Suprapubic skin (tissue), 4 donors: ENCODE results near the gene ZNF423. TPM values are rescaled to one million over a fixed set of nuclear protein-coding genes. Genes with fewer than 3 reads are reported as not detected.

ENCODE experiments used
- DNase-seq, 2 donors: peaks; one replicate each; pipeline ENCODE4 v3.0.0-alpha.2; 2019; ENCODE audit warnings: low spot score in 2 of 2
- H3K27ac ChIP-seq: fragments of 200-600 bp; sonication (generic); one replicate; pipeline ENCODE4 v1.5.1; 2019
- H3K27me3 ChIP-seq: fragments of 200-600 bp; sonication (generic); one replicate; pipeline ENCODE4 v1.5.1; 2019
- H3K36me3 ChIP-seq: fragments of 200-600 bp; sonication (generic); one replicate; pipeline ENCODE4 v1.5.1; 2019
- H3K4me1 ChIP-seq: fragments of 200-600 bp; sonication (generic); one replicate; pipeline ENCODE4 v1.5.1; 2019
- H3K4me3 ChIP-seq: fragments of 200-600 bp; sonication (generic); one replicate; pipeline ENCODE4 v1.5.1; 2019; ENCODE audit warnings: mild to moderate bottlenecking
- H3K9me3 ChIP-seq: fragments of 200-600 bp; sonication (generic); one replicate; pipeline ENCODE4 v1.5.1; 2019
- EP300 ChIP-seq: sonication (generic); formaldehyde crosslinking; IDR thresholded peaks from one replicate; pipeline ENCODE4 v1.6.1; 2017; ENCODE audit warnings: antibody characterized with exemption
- POLR2A ChIP-seq, 2 donors: fragments of 450-650 bp; IDR thresholded peaks; one replicate each; pipeline ENCODE4 v1.6.1; 2017; ENCODE audit warnings: antibody characterized with exemption in 2 of 2, mild to moderate bottlenecking in 2 of 2, moderate library complexity in 2 of 2
- POLR2AphosphoS5 ChIP-seq, 3 donors: sonication (generic); formaldehyde crosslinking; IDR thresholded peaks; one replicate each; pipeline ENCODE4 v1.6.1; 2017; ENCODE audit warnings: antibody characterized with exemption in 3 of 3
- WGBS: methylation state at CpG from one replicate; pipeline ENCODE4 v1.1.5; 2018; 5-methylcytosine and 5-hydroxymethylcytosine counted together
- total RNA-seq, 4 donors: library from RNA; depleted of rRNA; stranded (reverse); fragments of >200 nt; gene quantifications; one replicate each; pipeline ENCODE4 v1.1.0, GENCODE V29; 2016
- TF ChIP-seq, protein P1 (sequence below), 2 donors: fragments of 200-600 bp in 1 of 2; fragments of 450-650 bp in 1 of 2; sonication (generic) in 1 of 2; IDR thresholded peaks; one replicate each; pipeline ENCODE4 v1.5.1; 2016 to 2019; ENCODE audit warnings: antibody characterized with exemption in 2 of 2, mild to moderate bottlenecking in 1 of 2, moderate library complexity in 1 of 2

Gene ZNF423
- total RNA-seq, 4 donors from 2014 or later: 1.3 to 5.3 (median 1.9) TPM

DNA sequence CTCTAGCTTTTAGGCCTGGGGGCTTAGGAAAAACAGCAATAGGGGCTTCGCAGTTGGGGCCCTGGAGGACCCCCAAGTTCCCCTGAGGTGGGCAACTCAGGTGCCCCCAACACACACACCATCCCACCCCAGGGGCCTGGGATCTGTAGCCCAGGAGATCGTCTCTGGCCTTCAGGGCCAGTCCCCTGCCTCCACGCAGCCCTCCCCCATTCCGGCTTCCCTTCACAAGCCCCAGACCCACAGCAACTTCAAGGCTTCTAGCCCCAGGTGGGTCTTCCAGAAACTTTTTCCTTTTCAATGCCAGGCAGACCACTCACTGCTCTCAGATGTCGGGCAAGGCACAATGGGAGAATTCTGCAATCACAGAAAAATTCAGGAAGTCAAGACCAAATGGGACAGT is 402.9 kb downstream of the ZNF423 start:
- H3K36me3 ChIP-seq: no peaks in the 10 kb centered on the region
- H3K4me1 ChIP-seq: no peaks in the 10 kb centered on the region
- H3K27ac ChIP-seq: no peak overlapping the region
- H3K9me3 ChIP-seq: no peaks in the 10 kb centered on the region
- WGBS: 90% methylated on average over 5 of the region's 5 CpGs
- H3K4me3 ChIP-seq: no peak overlapping the region
- no peaks in the 10 kb centered on the region for H3K27me3 ChIP-seq
- peak in 1 of 2 donors; percentile 29 for DNase-seq
- no peak for TF ChIP-seq POLR2AphosphoS5 (IDR thresholded peaks at IDR 0.05)
- TF ChIP-seq, protein P1, sequence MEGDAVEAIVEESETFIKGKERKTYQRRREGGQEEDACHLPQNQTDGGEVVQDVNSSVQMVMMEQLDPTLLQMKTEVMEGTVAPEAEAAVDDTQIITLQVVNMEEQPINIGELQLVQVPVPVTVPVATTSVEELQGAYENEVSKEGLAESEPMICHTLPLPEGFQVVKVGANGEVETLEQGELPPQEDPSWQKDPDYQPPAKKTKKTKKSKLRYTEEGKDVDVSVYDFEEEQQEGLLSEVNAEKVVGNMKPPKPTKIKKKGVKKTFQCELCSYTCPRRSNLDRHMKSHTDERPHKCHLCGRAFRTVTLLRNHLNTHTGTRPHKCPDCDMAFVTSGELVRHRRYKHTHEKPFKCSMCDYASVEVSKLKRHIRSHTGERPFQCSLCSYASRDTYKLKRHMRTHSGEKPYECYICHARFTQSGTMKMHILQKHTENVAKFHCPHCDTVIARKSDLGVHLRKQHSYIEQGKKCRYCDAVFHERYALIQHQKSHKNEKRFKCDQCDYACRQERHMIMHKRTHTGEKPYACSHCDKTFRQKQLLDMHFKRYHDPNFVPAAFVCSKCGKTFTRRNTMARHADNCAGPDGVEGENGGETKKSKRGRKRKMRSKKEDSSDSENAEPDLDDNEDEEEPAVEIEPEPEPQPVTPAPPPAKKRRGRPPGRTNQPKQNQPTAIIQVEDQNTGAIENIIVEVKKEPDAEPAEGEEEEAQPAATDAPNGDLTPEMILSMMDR (IDR thresholded peaks at IDR 0.05): no peak
- no peak for TF ChIP-seq POLR2A (IDR thresholded peaks at IDR 0.05)
- TF ChIP-seq EP300: no peak

DNA sequence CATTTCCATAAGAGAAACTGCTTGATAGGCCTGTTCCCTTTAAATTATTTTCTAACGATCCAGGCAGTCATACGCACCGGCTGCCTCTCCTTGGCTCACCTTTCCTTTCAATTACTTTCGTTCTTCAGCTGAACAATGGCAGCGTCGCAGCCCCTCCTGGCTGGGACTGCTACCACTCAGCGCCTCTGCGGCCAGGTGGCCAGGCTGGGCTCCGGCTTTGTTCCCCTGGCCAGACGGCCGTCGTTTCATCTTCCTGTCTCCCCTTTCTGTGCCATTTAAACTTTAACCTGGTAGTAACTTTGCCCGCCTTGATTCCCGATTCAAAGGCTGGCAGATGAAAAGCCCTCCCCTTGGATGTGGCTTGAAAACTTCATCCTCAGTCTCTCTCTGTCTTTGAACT is 403.3 kb downstream of the ZNF423 start:
- Histone ChIP-seq H3K36me3 (no peaks in the 10 kb centered on the region), H3K27ac (no peak overlapping the region), H3K4me1 (no peaks in the 10 kb centered on the region), H3K9me3 (no peaks in the 10 kb centered on the region), H3K27me3 (no peaks in the 10 kb centered on the region), H3K4me3 (no peak overlapping the region)
- 42% methylated on average over 14 of the region's 14 CpGs for WGBS
- TF ChIP-seq, protein P1 (IDR thresholded peaks at IDR 0.05): no peak
- TF ChIP-seq POLR2AphosphoS5 (IDR thresholded peaks at IDR 0.05) (no peak), EP300 (no peak), POLR2A (IDR thresholded peaks at IDR 0.05) (no peak)
- DNase-seq: peak in 1 of 2 donors; percentile 53

DNA sequence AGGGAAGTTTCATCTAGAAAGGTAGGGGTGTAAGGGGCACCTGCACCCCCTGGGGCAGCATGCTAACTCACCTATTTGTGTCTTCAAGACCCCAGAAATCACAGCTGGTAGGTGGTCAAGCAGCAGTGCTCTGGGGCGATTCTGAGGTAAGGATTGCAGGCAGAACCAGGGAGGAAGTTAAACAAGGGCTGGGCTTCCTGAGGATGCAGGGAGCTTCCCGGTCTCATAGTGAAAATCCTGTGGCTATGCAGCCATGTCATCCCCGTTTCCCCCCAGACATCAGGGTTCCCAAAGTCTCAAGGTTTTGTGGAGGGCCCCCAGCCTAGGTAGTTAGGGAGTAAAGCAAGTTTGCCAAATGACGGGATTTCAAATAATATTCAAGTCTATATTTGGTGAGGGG is 403.8 kb downstream of the ZNF423 start:
- H3K27me3 ChIP-seq: no peaks in the 10 kb centered on the region
- no peaks in the 10 kb centered on the region for H3K4me1 ChIP-seq
- TF ChIP-seq EP300: no peak
- no peak for TF ChIP-seq POLR2A (IDR thresholded peaks at IDR 0.05)
- TF ChIP-seq, protein P1 (IDR thresholded peaks at IDR 0.05): no peak
- TF ChIP-seq POLR2AphosphoS5 (IDR thresholded peaks at IDR 0.05): no peak
- H3K36me3 ChIP-seq: no peaks in the 10 kb centered on the region
- WGBS: 49% methylated on average over 4 of the region's 4 CpGs
- H3K9me3 ChIP-seq: no peaks in the 10 kb centered on the region
- no peak overlapping the region for H3K4me3 ChIP-seq
- no peak for DNase-seq
- no peak overlapping the region for H3K27ac ChIP-seq

DNA sequence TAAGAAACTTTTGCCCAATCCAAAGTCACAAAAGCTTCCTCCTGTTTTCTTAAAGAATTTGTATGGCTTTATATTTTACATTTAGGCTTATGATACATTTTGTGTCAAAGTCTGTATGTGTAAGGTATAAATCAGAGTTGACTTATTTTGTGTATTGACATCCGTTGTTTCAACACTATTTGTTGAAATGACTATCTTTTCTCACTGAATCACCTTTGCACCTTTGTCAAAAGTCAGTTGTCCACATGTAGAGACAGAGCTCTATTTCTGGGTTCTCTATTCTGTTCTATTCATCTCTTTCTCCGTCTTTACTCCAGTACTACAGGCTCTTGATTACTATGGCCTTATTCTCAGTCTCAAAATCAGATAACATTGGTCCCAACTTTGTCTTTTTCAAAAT is 409.1 kb downstream of the ZNF423 start:
- H3K9me3 ChIP-seq: no peaks in the 10 kb centered on the region
- DNase-seq: no peak
- H3K27me3 ChIP-seq: peaks cover 3% of the 10 kb centered on the region
- H3K36me3 ChIP-seq: no peaks in the 10 kb centered on the region
- WGBS: 92% methylated on average over 2 of the region's 2 CpGs
- H3K27ac ChIP-seq: no peak overlapping the region
- peaks cover 2% of the 10 kb centered on the region for H3K4me1 ChIP-seq
- H3K4me3 ChIP-seq: no peak overlapping the region
- TF ChIP-seq, protein P1 (IDR thresholded peaks at IDR 0.05): no peak
- TF ChIP-seq POLR2A (IDR thresholded peaks at IDR 0.05): no peak
- TF ChIP-seq POLR2AphosphoS5 (IDR thresholded peaks at IDR 0.05): no peak
- TF ChIP-seq EP300: no peak

DNA sequence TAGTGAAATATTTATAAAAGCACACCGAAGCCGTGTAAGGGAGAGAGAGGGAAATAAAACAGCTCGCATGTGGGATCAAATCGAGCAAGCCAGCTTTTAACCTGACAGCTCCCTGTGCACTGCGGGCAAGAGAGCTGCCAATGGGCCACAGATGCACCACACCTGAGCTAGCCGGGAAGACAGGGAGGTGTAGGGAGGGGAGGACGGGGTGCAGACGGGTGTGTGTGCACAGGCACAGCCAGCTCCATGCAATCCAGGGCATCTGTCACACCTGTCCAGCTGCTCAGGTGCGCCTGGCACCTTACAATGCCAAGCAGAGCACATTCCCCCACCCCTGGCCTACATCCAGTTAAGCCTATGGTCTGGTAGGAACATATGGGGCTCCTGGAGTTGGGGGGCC is 412.3 kb downstream of the ZNF423 start:
- DNase-seq: no peak
- H3K9me3 ChIP-seq: no peaks in the 10 kb centered on the region
- H3K27ac ChIP-seq: no peak overlapping the region
- peaks cover 9% of the 10 kb centered on the region for H3K4me1 ChIP-seq
- H3K27me3 ChIP-seq: peaks cover 12% of the 10 kb centered on the region
- H3K36me3 ChIP-seq: no peaks in the 10 kb centered on the region
- no peak for TF ChIP-seq POLR2AphosphoS5 (IDR thresholded peaks at IDR 0.05)
- TF ChIP-seq EP300: no peak
- TF ChIP-seq, protein P1 (IDR thresholded peaks at IDR 0.05): no peak
- no peak for TF ChIP-seq POLR2A (IDR thresholded peaks at IDR 0.05)
- H3K4me3 ChIP-seq: no peak overlapping the region
- WGBS: 76% methylated on average over 9 of the region's 9 CpGs
